Colon (tissue), 2 donors: Measurements from ENCODE around the gene SLC35F3.

Source experiments
- FAIRE-seq: peaks from 2 replicates; lab custom pipeline; 2012; peaks lifted over from hg19 to GRCh38; lab: Jason Lieb, UNC
- donor health status: control.
- donor health status: control.

The SLC35F3 gene

GRCh38 chr1:233972951-233973635 lies 68.6 kb downstream of the SLC35F3 start:
- no peak for FAIRE-seq

GRCh38 chr1:233975486-233975885 lies 71.0 kb downstream of the SLC35F3 start:
- FAIRE-seq: no peak

GRCh38 chr1:233981042-233981675 lies 76.7 kb downstream of the SLC35F3 start:
- no peak for FAIRE-seq

GRCh38 chr1:233982827-233983518 lies 78.5 kb downstream of the SLC35F3 start:
- FAIRE-seq: no peak

GRCh38 chr1:233983811-233984210 lies 79.3 kb downstream of the SLC35F3 start:
- FAIRE-seq: no peak

GRCh38 chr1:233988963-233989696 lies 84.7 kb downstream of the SLC35F3 start:
- FAIRE-seq: no peak

GRCh38 chr1:233990486-233990885 lies 86.0 kb downstream of the SLC35F3 start:
- FAIRE-seq: no peak

- no peak for FAIRE-seq
These were observed 89.2 kb downstream of the SLC35F3 start for GRCh38 chr1:233993651-233994050.

- no peak for FAIRE-seq
These were observed 89.6 kb downstream of the SLC35F3 start for GRCh38 chr1:233994112-233994511.

- no peak for FAIRE-seq
These were observed 94.0 kb downstream of the SLC35F3 start for GRCh38 chr1:233998456-233998855.

- FAIRE-seq: no peak
These were observed 94.4 kb downstream of the SLC35F3 start for GRCh38 chr1:233998891-233999290.

- FAIRE-seq: no peak
These were observed 96.1 kb downstream of the SLC35F3 start for GRCh38 chr1:234000557-234001041.

- no peak for FAIRE-seq
These were observed 97.3 kb downstream of the SLC35F3 start for GRCh38 chr1:234001817-234002216.

GRCh38 chr1:234004591-234004990 lies 100.1 kb downstream of the SLC35F3 start:
- FAIRE-seq: no peak

GRCh38 chr1:234007684-234008083 lies 103.2 kb downstream of the SLC35F3 start:
- no peak for FAIRE-seq

GRCh38 chr1:234008591-234008990 lies 104.1 kb downstream of the SLC35F3 start:
- no peak for FAIRE-seq

GRCh38 chr1:234009668-234010067 lies 105.2 kb downstream of the SLC35F3 start:
- FAIRE-seq: no peak

- no peak for FAIRE-seq
These were observed 109.7 kb downstream of the SLC35F3 start for GRCh38 chr1:234014208-234014607.

GRCh38 chr1:234018816-234019215 lies 114.3 kb downstream of the SLC35F3 start:
- FAIRE-seq: no peak

GRCh38 chr1:234019387-234019786 lies 114.9 kb downstream of the SLC35F3 start:
- FAIRE-seq: no peak

- no peak for FAIRE-seq
These were observed 117.8 kb downstream of the SLC35F3 start for GRCh38 chr1:234022302-234022701.

GRCh38 chr1:234039603-234040002 lies 135.1 kb downstream of the SLC35F3 start:
- FAIRE-seq: no peak
